Hematopoietic multipotent progenitor cell treated with erythropoietin and hydrocortisone succinate and interleukin-3 and kit ligand, for 15 days (in vitro differentiated cells): ENCODE data around the gene HS3ST1.
"Not testable (repeated sequence)": the region's sequence is repeated elsewhere in the genome, so short reads cannot be mapped to it uniquely, and the experiment has no call there.

Experiments used
- DNase-seq: peaks from one replicate; pipeline ENCODE4 v3.0.0-alpha.2; 2015; ENCODE audit warnings: low spot score

HS3ST1 gene

DNA sequence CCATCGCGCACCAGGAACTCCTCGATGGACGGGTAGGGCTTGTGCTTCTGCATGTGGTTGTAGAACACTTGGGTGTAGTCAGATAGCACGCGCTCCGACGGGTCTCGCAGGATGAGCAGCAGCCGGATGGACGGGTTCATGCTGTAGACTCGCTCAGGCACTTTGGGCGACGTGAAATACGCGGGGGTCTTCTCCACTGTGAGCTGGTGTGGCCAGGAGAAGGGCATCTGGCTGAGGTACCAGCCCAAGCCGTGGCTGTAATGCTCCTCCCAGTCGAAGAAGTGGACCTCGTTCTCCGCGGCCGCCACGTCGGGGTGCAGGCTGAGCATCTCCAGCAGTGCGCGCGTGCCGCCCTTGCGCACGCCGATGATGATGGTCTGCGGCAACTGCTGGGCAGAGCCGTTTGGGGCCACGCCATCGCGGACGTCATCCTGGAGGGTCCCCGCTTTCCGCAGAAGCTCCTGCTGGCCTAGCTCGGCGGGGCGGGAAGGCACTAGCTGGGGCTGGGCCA, 29.2 kb downstream of the HS3ST1 start:
- DNase-seq = no peak

DNA sequence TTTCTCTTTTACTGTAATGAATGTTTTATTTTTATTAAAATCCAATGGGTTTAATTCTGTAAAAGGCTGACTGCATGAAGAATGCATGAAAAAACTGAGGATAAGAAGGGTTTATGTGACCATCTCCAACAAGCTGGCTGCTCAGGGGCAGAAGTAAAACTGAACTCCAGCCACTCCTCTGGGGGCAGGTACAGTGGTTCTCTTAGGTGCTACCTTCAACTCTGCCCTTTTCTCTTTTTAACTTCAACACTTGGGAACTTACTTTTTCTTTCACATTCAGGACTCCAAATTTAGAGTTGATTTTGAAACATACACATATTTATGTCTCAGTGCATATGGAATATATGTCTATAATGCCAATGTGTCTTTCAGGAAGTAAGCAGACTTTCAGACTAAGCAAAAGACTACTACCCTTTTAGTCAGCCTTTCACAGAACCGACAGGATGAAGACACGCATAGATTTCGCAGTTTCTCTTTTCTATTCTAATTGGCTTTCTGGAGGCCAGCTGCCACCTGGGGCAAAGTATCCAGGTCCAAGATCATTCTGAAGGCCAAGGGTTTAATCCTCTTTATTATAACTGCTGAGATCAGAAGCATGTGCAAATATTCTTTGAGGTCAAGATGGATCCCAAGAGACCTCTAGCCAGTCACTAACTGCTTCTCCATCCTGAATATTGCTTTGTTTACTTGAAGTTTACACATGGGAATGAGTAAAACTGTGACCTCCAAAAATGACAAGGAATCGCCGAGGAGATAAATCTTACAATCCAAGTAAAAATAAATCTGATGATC, 30.7 kb downstream of the HS3ST1 start:
- DNase-seq = no peak

DNA sequence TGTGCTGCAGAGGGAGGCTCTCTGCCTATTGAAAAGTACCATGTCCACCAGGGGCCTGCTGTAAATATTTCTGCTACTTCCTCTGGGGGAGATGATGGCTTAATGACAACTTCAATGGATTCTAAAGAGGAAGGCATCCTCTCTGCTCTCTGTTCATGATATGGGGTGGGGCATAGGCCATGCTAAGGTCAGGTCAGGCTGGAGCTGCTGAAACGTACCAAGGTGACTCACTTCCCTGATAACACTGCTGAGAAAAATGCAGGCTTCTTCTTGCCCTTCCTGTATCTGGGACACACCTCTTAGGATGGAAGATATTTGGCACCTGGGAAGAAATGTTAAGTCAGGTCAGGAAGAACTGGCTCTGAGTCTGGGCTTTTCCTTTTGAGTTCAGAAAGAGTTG, 31.5 kb downstream of the HS3ST1 start:
- DNase-seq = no peak

DNA sequence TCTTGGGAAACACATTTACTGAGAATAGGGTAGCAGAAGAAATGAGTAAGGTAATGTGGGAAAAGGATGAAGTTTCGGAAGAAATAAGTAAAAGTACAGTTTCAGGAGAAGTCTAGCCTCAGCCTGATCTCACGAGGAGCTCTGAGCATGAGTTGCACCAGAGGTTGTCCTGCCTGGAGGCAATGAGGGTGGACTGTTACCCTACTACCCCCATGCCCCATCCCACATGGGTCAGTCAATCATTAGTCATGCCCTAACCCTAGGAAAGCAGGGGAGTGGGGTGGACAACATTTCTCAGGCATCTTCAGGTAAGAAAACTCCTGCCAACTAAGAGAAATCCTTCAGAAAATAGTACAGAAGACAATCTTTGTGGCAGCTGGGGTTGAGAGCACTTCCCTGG, 35.1 kb downstream of the HS3ST1 start:
- DNase-seq = no peak

DNA sequence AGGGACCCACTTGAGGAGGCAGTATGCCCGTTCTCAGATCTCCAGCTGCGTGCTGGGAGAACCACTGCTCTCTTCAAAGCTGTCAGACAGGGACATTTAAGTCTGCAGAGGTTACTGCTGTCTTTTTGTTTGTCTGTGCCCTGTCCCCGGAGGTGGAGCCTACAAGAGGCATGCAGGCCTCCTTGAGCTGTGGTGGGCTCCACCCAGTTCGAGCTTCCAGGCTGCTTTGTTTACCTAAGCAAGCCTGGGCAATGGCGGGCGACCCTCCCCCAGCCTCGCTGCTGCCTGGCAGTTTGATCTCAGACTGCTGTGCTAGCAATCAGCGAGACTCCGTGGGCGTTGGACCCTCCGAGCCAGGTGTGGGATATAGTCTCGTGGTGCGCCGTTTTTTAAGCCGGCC, 44.6 kb downstream of the HS3ST1 start:
- not testable (repeated sequence) for DNase-seq

DNA sequence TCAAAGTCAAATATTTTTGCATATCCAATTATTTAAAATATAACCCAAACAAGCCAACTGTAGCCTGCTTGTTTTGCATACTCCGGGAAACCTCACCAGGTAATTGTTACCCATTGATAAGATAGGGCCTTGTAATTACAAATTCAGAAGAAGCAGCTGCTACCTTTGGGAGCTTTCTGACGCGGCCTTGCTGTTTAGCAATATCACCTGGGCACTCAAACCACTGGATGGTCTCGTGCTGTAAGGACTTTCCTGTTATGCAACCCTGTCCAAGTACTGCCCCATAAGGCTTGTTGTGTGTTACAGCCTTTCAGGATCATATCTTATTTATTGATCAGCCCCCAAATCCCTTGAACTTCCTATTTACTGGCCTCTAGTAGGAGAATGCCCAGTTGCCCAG, 52.1 kb downstream of the HS3ST1 start:
- DNase-seq = no peak

DNA sequence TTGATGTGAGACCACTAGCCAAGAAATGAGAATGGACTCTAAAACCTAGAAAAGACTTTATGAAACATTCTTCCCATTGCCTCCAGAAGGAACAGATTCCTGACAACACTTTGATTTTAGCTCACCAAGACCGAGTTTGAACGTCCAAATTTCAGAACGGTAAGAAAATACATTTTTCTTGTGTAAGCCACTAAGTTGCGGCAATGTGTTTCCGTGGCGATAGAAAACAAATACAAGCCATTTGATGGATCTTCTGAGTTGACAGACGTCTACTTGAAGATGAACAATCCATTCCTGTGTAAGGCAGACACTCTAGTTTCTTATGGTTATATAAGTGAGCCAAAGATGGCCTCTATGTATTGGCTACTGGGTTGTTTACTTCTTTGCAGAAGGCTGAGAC, 52.5 kb downstream of the HS3ST1 start:
- DNase-seq = no peak

DNA sequence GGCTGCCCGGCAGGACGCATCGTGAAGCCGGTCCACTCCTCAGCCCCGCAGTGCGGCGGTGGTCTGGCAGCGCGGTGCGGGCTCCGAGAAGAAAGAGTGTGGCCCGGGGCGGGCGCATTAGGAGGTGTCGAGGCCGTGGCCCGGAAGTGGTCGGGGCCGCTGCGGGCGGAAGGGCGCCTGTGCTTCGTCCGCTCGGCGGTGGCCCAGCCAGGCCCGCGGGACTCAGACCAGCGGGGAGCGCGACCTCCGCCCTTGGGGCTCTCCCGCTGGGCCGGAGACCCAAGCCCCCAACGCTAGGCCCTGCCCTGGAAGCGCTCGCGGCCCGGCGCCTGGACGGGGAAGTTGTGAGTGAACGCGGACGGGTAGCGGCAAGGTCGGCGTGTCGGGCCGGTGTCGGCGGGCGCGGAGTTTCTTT, 60.0 kb downstream of the HS3ST1 start:
- DNase-seq = no peak

DNA sequence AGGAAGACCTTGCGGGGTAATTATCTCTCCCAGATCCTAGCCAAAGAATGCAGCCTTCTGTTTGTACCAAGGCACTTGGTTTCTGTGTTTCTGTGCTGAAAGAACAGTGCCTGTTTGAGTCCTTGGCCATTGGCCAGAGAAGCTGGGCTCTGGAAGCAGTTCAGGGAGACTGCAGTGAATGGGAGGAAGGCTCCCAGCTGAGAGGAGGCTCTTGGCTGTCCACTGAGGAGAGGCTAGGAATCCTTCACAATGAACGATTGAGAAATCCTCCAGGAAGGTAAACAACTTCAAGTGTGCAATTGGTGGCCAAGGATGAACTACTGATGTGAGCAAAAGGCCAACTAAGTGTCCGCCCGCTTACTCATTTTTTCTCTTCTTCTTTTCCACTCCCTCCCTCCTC, 61.3 kb downstream of the HS3ST1 start:
- no peak for DNase-seq

DNA sequence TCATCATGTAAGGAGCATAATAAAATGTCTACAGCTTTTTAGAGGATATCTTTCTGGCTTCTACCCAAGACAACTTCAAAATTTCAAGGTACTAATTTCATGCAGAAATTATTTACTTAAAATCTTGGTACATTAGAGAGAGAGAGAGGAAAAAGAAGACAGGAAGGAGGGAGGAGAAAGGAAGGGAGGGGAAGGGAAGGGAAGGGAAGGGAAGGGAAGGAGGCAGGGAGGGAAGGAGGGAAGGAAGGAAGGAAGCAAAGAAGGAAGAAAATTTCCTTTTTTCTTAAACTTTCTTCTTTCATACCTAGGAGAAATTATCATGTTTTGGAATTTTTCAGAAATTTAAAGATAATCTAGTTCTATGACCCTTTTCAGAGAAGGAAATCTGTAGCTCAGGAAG, 61.8 kb downstream of the HS3ST1 start:
- DNase-seq = no peak

DNA sequence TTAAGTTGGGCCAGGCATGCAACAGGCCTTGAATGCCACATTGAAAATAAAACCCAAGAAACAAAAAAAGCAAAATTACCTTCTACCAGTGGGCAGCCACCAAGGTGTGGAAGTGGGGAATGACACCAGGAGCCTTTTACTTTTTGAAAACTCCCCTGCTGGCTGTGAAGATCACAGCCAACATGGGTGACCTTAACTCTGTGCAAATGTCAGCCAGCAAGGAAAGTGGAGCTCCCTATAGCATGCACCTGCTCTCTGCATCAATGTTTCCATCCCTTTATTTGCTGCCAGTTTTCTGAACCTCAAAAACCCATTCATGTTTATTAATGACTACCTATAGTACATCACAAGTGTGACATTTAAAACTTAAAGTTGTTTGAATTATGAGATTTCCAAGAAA, 63.7 kb downstream of the HS3ST1 start:
- DNase-seq = no peak

DNA sequence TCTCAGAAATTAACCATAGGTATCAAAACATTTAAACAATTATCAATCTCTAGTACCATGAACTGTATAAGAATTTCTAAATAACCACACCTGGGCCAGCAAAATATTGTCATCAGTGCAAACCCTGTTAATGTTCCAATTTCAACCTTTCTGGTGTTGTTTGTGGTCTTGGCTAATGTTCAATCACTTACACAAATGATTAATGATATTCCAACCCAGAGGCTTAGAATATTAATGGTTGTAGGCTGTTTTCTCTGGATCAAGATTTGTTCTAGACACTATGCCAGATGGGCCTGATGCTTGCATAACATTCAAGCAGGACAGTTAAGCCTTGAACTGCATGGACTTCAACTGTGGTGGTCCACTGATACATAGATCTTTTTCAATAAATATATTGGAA, 69.1 kb downstream of the HS3ST1 start:
- no peak for DNase-seq

DNA sequence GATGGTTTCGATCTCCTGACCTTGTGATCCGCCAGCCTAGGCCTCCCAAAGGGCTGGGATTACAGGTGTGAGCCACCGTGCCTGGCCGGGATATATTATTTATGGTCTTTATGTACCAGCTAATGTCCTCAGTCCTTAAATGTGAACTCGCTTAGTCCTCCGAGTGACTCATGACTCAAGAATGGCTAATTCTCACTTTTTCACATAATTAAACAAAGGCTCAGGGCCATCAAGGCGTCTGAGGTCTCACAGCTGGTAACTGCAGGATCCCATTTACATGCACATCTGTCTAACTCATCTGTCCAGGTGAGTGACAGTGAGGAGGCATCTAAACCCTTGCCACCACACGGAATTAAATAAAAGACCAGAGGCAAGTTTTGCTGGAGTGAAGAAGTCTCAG, 73.5 kb downstream of the HS3ST1 start:
- no peak for DNase-seq

DNA sequence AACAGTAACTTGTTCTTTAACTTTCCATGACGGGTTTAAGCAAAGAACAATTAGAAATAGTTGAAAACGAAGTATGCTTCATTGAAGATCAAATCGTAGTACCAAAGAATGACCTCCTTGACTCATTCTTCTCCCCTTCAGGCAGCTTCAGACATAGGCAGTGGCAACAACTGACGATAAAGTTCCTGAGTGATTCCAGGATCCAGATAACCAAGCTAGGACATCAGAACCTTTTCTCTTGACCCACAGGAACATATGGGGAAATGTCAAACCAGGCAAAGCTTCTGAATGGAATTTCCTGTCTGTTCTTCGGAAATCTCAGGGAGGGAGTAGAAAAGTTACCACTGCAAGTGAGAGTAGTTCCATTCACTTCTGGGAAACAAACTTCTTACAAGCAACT, 74.2 kb downstream of the HS3ST1 start:
- DNase-seq = no peak

DNA sequence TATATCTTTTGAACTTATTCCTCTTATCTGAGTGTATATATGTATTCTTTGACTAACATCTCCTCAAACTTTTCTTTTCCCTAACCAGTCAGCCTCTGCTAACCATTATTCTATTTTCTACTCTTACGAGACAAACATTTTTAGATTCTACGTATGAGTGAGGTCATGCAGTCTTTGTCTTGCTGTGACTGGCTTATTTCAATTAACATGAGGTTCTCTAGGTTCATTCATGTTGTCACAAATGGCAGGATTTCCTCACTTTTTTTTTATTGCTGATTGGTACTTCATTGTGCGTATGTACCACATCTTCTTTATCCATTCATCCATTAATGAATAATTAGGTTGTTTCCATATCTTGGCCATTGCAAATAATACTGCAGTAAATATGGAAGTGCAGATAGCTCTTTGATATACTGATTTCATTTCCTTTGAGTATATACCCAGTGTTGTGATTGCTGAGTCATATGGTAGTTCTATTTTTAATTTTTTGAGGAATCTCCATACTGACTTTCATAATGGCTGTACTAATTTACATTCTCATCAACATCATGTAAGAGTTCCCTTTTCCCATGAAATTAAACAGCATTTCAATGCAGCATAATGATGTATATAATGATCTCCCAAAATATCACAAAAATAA, 80.1 kb downstream of the HS3ST1 start:
- DNase-seq = no peak

DNA sequence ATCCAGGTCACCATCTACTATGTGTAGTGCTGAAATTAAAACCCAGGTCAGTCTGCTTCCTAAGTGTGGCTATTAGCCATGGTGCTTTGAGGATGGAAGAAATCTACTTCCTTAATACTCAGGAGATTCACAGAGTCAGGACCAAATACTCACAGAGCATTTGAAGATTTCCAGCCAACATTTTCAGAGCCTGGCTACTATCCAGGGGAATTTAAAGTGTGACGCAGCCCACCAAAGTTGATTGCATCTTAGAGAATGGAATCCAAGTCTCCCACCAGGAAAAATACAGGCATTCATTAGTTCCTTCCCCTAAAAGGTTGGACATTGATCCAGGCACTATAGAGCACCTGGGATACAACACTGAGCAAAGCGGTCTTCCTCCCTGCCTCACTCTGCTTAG, 83.8 kb downstream of the HS3ST1 start:
- DNase-seq = no peak

DNA sequence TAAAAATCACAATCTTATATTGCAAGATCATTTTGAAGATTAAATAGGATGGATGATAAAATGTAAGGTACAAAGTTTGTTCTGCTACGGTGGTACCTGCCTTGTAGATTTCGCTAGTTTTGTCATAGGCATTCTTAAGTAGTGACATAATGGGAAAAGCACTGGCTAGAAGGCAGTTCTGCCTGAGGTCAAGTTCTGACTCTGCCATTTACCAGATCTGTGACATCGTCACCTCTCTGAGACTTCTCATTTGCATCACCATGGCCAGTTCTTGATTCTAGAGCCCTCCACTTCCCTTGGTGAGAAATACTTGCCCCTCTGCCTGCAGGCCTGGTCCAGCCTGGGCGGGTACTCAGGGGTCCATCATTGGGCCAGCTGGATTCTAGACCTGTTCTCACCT, 85.2 kb downstream of the HS3ST1 start:
- DNase-seq = no peak
